Testis (tissue), 3 donors: ENCODE results near the gene CAB39. TPM values are rescaled to one million over a fixed set of nuclear protein-coding genes. Genes with fewer than 3 reads are reported as not detected.

Experiments
- DNase-seq: peaks from one replicate; pipeline ENCODE4 v3.0.0-alpha.2; 2019
- H3K27ac ChIP-seq, 2 donors: fragments of 200-600 bp; sonication (generic); one replicate each; pipeline ENCODE4 v1.5.1; 2019
- H3K27me3 ChIP-seq: fragments of 200-600 bp; sonication (generic); one replicate; pipeline ENCODE4 v1.5.1; 2019
- H3K36me3 ChIP-seq: fragments of 200-600 bp; sonication (generic); one replicate; pipeline ENCODE4 v1.5.1; 2017; ENCODE audit warnings: low read depth; ENCODE audit errors: missing control alignments
- H3K4me1 ChIP-seq: fragments of 200-600 bp; sonication (generic); one replicate; pipeline ENCODE4 v1.5.1; 2019
- H3K4me3 ChIP-seq, 2 donors: fragments of 200-600 bp; sonication (generic); one replicate each; pipeline ENCODE4 v1.5.1; 2017 to 2019
- H3K9me3 ChIP-seq: fragments of 200-600 bp; sonication (generic); one replicate; pipeline ENCODE4 v1.5.1; 2017
- CTCF ChIP-seq, 3 experiments: fragments of 450-650 bp in 2 of 3; fragments of 200-600 bp in 1 of 3; sonication (generic) in 1 of 3; IDR thresholded peaks; one replicate each; pipeline ENCODE4 v1.5.1; 2016 to 2019; ENCODE audit warnings: antibody characterized with exemption in 3 of 3, mild to moderate bottlenecking in 2 of 3, moderate library complexity in 1 of 3
- POLR2A ChIP-seq: fragments of 450-650 bp; IDR thresholded peaks from one replicate; pipeline ENCODE4 v1.6.1; 2017; ENCODE audit warnings: antibody characterized with exemption, mild to moderate bottlenecking, moderate library complexity
- whole genome bisulfite sequencing, 2 donors: methylation state at CpG; one replicate each; pipeline ENCODE4 v1.1.5; 2018; 5-methylcytosine and 5-hydroxymethylcytosine counted together
- intact Hi-C: fragments of 100-400 bp; cut with DNase I; formaldehyde crosslinking; loops from one replicate; pipeline ENCODE4 v1.15.1; 2023; ENCODE audit warnings: low total_unique reads
- polyA plus RNA-seq: library from polyadenylated mRNA; stranded (reverse); fragments of 350-450 nt; fragmentation: Illumina TruSeq; extraction: RNeasy Lipid Tissue Mini Kit (QIAGEN cat#74804); gene quantifications from one replicate; pipeline ENCODE4 v1.2.3, GENCODE V29; 2014; ENCODE audit warnings: low read depth, low replicate concordance; ENCODE audit not compliant: insufficient read depth
- total RNA-seq, 2 donors: library from RNA; depleted of rRNA; stranded (reverse); fragments of >200 nt; gene quantifications; one replicate each; pipeline ENCODE4 v1.2.3, GENCODE V29; 2016

CAB39 gene
- total and polyA plus RNA-seq, 3 donors from 2014 or later: 76.1 to 82.2 (median 76.8) TPM

- whole genome bisulfite sequencing, 2 donors: 91 to 95% methylated on average over 11 of the region's 11 CpGs
- no peaks in the 10 kb centered on the region for H3K27me3 ChIP-seq
- H3K9me3 ChIP-seq: no peaks in the 10 kb centered on the region
- DNase-seq: no peak
- H3K36me3 ChIP-seq: no peaks in the 10 kb centered on the region
- peaks cover 12% of the 10 kb centered on the region for H3K4me1 ChIP-seq
- no peak overlapping the region for H3K27ac ChIP-seq
- no peak for TF ChIP-seq CTCF (IDR thresholded peaks at IDR 0.05)
- no peak for TF ChIP-seq POLR2A
- intact Hi-C loops: no loop called here
- no peak overlapping the region for H3K4me3 ChIP-seq
These were observed 21.9 kb downstream of the CAB39 start for GRCh38 chr2:230734247-230735175.

- intact Hi-C loops: no loop called here
- WGBS, 2 donors: 88 to 94% methylated on average over 2 of the region's 2 CpGs
- DNase-seq: no peak
- Histone ChIP-seq H3K4me1 (peaks cover 12% of the 10 kb centered on the region), H3K27ac (no peak overlapping the region), H3K4me3 (no peak overlapping the region), H3K36me3 (no peaks in the 10 kb centered on the region), H3K27me3 (no peaks in the 10 kb centered on the region), H3K9me3 (no peaks in the 10 kb centered on the region)
- TF ChIP-seq POLR2A (no peak), CTCF (IDR thresholded peaks at IDR 0.05) (no peak)
These were observed 23.2 kb downstream of the CAB39 start for GRCh38 chr2:230735884-230736283.

GRCh38 chr2:230737300-230737699, 24.7 kb downstream of the CAB39 start:
- peaks cover 12% of the 10 kb centered on the region for H3K4me1 ChIP-seq

GRCh38 chr2:230737791-230738226, 25.2 kb downstream of the CAB39 start:
- no peak for TF ChIP-seq CTCF (IDR thresholded peaks at IDR 0.05)
- no peak for TF ChIP-seq POLR2A
- Histone ChIP-seq H3K27me3 (no peaks in the 10 kb centered on the region), H3K27ac (no peak overlapping the region), H3K4me1 (peaks cover 12% of the 10 kb centered on the region), H3K4me3 (no peak overlapping the region), H3K36me3 (no peaks in the 10 kb centered on the region), H3K9me3 (no peaks in the 10 kb centered on the region)
- WGBS, 2 donors: 39 to 53% methylated on average over 6 of the region's 6 CpGs
- intact Hi-C loops: no loop called here
- DNase-seq: no peak

More at GRCh38 chr2:230737300-230737699, 24.7 kb downstream of the CAB39 start:
- Histone ChIP-seq H3K4me3 (no peak overlapping the region), H3K27ac (no peak overlapping the region), H3K27me3 (no peaks in the 10 kb centered on the region), H3K9me3 (no peaks in the 10 kb centered on the region), H3K36me3 (no peaks in the 10 kb centered on the region)
- 85 to 89% methylated on average over 5 of the region's 5 CpGs for WGBS, 2 donors
- DNase-seq: no peak
- TF ChIP-seq CTCF (IDR thresholded peaks at IDR 0.05) (no peak), POLR2A (no peak)
- intact Hi-C loops: no loop called here
